ENCODE data around the gene MMP11.

The MMP11 gene

GRCh38 chr22:23782252-23782651 lies 9.6 kb downstream of the MMP11 start:
- DNase-seq: no peak

- DNase-seq: no peak
Measured at GRCh38 chr22:23782703-23783102, 10.1 kb downstream of the MMP11 start.

GRCh38 chr22:23783265-23784150 lies 10.9 kb downstream of the MMP11 start:
- DNase-seq: no peak

- no peak for DNase-seq
Measured at GRCh38 chr22:23784215-23784732, 11.6 kb downstream of the MMP11 start.

DNA sequence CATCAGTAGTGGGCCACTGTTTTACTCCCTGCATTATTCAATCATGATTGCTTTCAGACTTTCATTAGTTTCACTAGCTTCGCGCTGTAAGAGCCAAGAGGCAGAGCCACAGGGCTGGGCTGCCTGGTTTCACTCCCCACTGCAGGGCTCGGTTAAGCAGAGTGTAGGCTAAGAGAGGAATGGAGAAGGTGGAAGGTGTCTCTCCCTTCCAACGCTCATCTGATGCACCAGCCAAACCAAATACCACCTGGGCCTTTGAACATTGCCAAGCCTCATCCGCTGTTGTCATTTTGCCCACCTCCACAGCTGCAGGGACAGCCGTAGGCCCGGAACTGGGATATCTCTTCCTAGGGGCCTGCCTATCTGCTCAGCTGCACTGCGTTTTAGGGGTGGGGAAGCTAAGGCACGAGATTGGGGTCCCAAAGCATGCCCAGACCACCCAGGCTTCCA lies 13.6 kb downstream of the MMP11 start:
- DNase-seq: no peak

DNA sequence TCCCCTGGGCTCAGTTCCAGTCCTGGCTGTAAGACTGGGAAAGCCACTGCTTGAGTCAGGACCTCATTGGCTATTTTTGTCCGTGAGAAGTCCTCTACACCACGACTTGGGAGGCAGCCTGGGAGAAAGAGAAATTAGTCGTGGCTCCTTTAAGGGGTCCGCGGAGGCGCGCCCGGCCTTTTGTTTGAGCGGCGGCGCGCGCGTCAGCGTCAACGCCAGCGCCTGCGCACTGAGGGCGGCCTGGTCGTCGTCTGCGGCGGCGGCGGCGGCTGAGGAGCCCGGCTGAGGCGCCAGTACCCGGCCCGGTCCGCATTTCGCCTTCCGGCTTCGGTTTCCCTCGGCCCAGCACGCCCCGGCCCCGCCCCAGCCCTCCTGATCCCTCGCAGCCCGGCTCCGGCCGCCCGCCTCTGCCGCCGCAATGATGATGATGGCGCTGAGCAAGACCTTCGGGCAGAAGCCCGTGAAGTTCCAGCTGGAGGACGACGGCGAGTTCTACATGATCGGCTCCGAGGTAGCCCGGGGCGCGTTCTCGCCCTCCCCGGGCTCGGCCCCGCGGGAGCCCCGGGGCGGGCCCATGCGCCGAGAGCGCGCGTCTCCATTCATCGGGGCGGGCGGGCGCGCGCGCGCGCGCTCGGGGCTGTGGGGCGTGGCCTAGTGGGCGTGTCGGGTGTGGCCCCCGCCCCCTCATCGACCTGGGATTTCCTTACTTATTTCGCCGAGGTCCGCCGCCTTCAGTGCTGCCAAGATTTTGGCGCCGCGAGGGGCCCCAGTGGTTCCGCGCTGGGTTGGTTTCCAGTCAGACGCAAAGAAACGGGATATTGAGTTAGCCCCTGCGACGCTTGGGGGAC lies 14.3 kb downstream of the MMP11 start, which contains the start of gene SMARCB1:
Gene SMARCB1 (plus strand): TSS at position 215 of the 848 bp plus-strand sequence. CDS start 204 bp downstream, at position 419.
- peak; percentile 92 for DNase-seq

DNA sequence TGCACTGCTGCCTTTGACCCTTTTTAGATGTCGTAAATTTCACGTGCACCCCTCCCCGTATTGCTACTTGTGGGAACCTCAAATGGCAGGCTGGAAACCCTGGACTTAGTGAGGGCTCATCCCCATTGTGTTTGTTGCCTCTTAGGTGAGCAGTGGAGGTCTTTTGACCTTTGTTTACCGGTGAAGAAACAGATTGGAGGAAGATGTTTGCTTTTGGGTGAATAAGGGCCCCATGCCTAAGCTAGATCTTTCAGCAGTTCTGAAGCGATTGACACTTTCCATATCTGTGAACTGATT lies 14.9 kb downstream of the MMP11 start:
- DNase-seq: no peak

DNA sequence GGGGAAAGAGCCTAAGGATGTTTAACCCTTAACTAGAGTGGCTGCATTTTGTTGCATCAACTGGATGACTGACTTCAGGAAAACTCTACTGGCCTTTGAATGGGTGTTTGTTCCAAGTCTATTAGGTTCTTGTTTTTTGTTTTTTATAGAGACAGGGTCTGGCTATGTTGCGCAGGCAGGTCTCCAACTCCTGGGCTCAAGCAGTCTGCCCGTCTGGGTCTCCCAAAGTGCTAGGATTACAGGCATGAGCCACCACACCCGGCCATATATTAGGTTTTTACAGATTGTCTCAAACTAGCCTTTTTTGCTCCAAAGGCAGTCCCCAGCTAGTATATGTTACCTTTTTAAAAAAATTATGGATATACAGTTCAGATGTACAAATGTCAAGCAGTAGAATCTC lies 15.3 kb downstream of the MMP11 start:
- DNase-seq: no peak

DNA sequence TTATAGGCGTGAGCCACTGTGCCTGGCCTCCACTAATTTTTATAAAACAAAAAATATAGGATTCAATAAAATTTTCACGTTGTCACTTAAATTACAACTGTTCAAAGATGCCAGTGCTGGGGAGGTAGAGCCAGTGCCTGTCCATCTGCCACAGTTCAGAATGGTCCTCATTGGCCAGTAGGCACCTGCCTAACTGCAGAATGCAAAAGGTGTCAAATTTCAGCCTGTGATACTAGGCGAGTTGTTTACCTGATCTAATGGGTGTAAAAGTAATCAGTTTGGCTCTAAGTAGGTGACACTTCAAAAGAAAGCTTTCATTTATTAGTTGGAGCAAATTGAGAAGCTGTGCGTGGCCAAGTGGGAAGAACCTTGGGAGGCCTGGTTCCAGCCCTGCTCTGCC lies 16.5 kb downstream of the MMP11 start:
- no peak for DNase-seq

GRCh38 chr22:23789638-23790037 lies 17.0 kb downstream of the MMP11 start:
- no peak for DNase-seq

- no peak for DNase-seq
Measured at GRCh38 chr22:23790819-23791737, 18.4 kb downstream of the MMP11 start.

- no peak for DNase-seq
Measured at GRCh38 chr22:23791738-23792645, 19.3 kb downstream of the MMP11 start.

GRCh38 chr22:23793326-23793725 lies 20.7 kb downstream of the MMP11 start:
- no peak for DNase-seq

DNA sequence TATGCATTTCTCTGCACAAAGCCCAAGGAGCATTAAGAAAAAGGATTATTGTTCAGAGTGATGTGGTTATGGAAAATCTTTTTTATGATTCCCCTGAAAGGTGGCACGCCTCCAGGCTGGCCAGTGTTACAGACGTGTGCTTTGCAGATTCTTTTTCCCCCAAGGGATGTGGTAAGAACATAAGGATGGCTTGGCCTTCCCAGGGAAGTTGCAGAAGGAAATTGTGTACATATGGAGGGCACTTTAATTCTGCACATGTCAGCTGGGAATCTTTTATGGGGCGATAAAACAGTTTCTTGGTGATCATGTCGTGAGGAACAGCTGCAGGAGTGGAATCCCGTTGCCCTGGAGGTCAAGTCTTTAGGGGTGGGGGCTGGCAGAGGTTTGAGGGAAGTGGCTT lies 23.8 kb downstream of the MMP11 start:
- DNase-seq: no peak

- no peak for DNase-seq
Measured at GRCh38 chr22:23800297-23801237, 27.9 kb downstream of the MMP11 start.

- DNase-seq: no peak
Measured at GRCh38 chr22:23801238-23801821, 28.7 kb downstream of the MMP11 start.

DNA sequence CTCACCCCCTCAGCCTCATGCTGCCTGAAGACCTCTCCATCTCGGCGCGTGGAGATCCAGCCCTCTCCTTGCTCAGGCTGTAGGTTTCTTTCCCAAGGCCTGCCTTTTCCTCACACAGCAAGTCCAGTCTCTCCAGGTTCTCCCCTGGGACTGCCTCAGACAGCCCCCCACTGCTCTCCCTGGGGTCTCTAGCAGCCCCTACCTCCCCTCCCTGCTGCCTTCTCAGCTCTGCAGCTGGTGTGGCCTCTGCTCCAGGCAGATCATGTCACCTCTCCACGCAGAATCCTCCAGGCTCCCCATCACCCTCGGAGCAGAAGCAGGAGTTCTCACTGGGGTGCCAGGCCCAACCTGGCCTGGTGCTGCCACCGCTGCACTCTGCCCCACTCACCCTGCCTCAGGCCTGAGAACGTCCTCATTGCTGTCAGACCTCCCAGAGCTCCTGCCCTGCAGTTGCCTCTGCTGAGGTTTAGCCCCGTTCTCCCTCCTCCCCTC lies 29.3 kb downstream of the MMP11 start:
- no peak for DNase-seq

DNA sequence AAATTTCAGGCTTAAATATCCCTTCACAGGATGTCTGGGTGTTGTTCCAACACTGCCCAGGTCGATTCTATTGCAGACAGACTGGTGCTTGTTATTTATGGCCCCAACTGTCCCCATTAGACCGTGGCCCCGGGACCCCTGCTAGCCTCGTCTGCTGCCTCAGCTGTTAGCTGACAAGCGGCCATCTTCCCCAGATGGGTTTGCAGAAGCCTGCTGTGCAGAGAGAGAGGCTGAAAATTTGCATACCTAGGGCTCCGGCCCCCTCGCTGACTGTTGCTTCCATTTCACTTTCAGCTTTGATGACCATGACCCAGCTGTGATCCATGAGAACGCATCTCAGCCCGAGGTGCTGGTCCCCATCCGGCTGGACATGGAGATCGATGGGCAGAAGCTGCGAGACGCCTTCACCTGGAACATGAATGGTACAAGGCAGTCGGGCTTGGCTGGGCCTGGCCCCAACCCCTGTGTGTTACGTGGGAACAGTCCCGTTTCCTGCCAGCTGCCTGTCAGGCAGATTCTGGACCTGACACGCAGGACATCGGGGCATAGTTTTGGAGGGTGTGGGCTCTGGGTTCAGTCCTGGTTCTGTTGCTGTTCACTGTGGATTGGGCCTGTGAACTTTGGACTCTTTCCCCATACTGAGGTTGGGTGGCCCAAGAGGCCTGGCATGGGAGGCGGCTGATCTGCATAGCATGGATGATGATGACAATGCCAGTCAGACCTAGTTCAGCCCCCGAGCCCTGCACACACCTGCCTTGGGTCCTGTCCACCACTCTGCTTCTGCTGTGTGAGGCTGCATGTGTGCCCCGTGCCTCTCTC lies 30.6 kb downstream of the MMP11 start:
- no peak for DNase-seq

DNA sequence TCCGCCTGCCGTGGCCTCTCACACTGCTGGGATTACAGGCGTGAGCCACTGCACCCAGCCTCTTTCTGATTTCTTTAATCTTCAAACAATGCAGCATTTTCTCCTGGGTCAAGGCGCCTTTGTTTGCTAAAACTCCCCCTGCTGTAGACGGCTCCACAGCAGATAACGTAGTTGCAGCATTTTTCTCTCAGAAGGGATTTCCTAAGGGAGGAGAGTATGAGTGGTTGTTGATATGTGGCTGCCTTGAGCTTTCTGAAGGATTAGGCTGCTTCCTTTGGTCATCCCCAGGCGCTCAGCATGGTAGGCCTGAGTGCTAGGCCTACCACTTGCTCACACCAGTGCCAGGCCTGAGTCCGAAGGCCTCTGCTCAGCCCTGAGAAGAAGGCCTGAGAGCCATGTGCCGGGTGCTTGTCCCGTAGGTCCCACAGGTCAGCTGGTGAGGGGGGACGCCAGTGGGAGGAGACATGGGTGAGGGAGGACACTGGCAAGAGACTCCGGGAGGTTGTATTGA lies 32.2 kb downstream of the MMP11 start:
- DNase-seq: no peak
